Hindlimb muscle (tissue), 1 donor: ENCODE measurements around the gene SPG7. TPM values are rescaled to one million over a fixed set of nuclear protein-coding genes. Genes with fewer than 3 reads are reported as not detected.
"Not testable (repeated sequence)": the region's sequence is repeated elsewhere in the genome, so short reads cannot be mapped to it uniquely, and the experiment has no call there.

Experiments used
- DNase-seq: peaks from one replicate; pipeline ENCODE4 v3.0.0-alpha.2; 2013
- polyA plus RNA-seq: library from polyadenylated mRNA; unstranded; fragments of 120-200 nt; gene quantifications from one replicate; pipeline ENCODE4 v1.2.1, GENCODE V29; 2013; ENCODE audit not compliant: insufficient read length

The SPG7 gene
- polyA plus RNA-seq, 1 donor = 71.4 TPM

GRCh38 chr16:89564476-89565255 is 56.5 kb downstream of the SPG7 start:
- no peak for DNase-seq

- no peak for DNase-seq
Measured at GRCh38 chr16:89565256-89565505, 57.0 kb downstream of the SPG7 start.

- no peak for DNase-seq
Measured at GRCh38 chr16:89565506-89566372, 57.5 kb downstream of the SPG7 start.

- DNase-seq = no peak
Measured at GRCh38 chr16:89567656-89568594, 59.7 kb downstream of the SPG7 start.

GRCh38 chr16:89569506-89570341 is 61.5 kb downstream of the SPG7 start:
- no peak for DNase-seq

GRCh38 chr16:89570342-89570923 is 62.2 kb downstream of the SPG7 start:
- no peak for DNase-seq

GRCh38 chr16:89570983-89571598 is 62.9 kb downstream of the SPG7 start:
- not testable (repeated sequence) for DNase-seq

GRCh38 chr16:89571636-89572035 is 63.4 kb downstream of the SPG7 start:
- DNase-seq = no peak

GRCh38 chr16:89572073-89572484 is 63.9 kb downstream of the SPG7 start:
- no peak for DNase-seq

- DNase-seq = no peak
Measured at GRCh38 chr16:89572485-89573205, 64.4 kb downstream of the SPG7 start.

- DNase-seq = no peak
Measured at GRCh38 chr16:89573826-89574680, 65.8 kb downstream of the SPG7 start.

GRCh38 chr16:89574681-89575246 is 66.6 kb downstream of the SPG7 start:
- DNase-seq = peak; percentile 26

- DNase-seq = no peak
Measured at GRCh38 chr16:89575247-89576152, 67.3 kb downstream of the SPG7 start, which contains the start of gene CPNE7. CPNE7 (plus strand) TSS chr16:89575758; CDS start chr16:89575898, 140 bp downstream.

- no peak for DNase-seq
Measured at GRCh38 chr16:89576153-89577054, 68.2 kb downstream of the SPG7 start.

GRCh38 chr16:89577055-89577759 is 69.0 kb downstream of the SPG7 start:
- DNase-seq = no peak

GRCh38 chr16:89579351-89579750 is 71.1 kb downstream of the SPG7 start:
- DNase-seq = no peak
